Measurements from ENCODE around the gene RAP2A. TPM values are rescaled to one million over a fixed set of nuclear protein-coding genes. Genes with fewer than 3 reads are reported as not detected.
A peak's percentile ranks its signal among the peaks of the same experiment; 100 is the strongest.

The RAP2A gene
- total RNA-seq, 1 experiment from 2014 or later, result 33.4 TPM

DNA sequence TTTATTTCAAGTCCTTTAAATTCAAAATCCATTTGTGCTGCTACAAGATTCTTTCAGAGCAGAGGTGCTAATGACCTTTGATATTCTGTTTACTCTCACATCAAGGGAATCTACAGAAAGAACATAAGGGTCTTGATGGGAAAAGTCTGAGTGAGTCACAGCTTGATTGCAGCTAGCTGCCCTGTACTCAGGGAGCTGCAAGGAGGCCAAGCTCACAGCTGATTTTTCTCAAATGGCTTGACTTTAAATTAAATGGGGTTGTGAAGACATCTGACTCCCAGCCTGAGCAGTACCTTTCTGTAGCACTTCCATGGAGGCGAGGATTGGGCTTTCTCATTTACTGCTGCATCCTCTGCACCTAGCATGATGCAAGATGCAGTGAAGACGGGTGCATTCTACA lies 62.5 kb downstream of the RAP2A start:
- Mint-ChIP-seq H3K27ac (ENCODE audit: low read depth, unreplicated experiment) (no peak overlapping the region), H3K27me3 (ENCODE audit: insufficient read depth, unreplicated experiment) (no peaks in the 10 kb centered on the region), H3K4me1 (ENCODE audit: insufficient read depth, unreplicated experiment) (peaks cover 6% of the 10 kb centered on the region), H3K4me3 (ENCODE audit: unreplicated experiment) (no peak overlapping the region), H3K36me3 (ENCODE audit: insufficient read depth, unreplicated experiment) (no peaks in the 10 kb centered on the region), H3K9me3 (ENCODE audit: unreplicated experiment) (no peaks in the 10 kb centered on the region)
- ChIA-PET POLR2A (interaction anchor here (1.5 kb wide), 1 partner anchor 9 kb away, joined by 4 read pairs; no protein-coding TSS in a partner anchor), CTCF (no interaction called here)
- no TSS peak for BruUV-seq (replicated peaks)
- peak; percentile 23 for DNase-seq (ENCODE audit: unreplicated experiment)
- TF ChIP-seq, protein P1, sequence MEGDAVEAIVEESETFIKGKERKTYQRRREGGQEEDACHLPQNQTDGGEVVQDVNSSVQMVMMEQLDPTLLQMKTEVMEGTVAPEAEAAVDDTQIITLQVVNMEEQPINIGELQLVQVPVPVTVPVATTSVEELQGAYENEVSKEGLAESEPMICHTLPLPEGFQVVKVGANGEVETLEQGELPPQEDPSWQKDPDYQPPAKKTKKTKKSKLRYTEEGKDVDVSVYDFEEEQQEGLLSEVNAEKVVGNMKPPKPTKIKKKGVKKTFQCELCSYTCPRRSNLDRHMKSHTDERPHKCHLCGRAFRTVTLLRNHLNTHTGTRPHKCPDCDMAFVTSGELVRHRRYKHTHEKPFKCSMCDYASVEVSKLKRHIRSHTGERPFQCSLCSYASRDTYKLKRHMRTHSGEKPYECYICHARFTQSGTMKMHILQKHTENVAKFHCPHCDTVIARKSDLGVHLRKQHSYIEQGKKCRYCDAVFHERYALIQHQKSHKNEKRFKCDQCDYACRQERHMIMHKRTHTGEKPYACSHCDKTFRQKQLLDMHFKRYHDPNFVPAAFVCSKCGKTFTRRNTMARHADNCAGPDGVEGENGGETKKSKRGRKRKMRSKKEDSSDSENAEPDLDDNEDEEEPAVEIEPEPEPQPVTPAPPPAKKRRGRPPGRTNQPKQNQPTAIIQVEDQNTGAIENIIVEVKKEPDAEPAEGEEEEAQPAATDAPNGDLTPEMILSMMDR (IDR thresholded peaks at IDR 0.05; ENCODE audit: unreplicated experiment), result no peak
- intact Hi-C loops (cut with micrococcal nuclease), result no loop called here

DNA sequence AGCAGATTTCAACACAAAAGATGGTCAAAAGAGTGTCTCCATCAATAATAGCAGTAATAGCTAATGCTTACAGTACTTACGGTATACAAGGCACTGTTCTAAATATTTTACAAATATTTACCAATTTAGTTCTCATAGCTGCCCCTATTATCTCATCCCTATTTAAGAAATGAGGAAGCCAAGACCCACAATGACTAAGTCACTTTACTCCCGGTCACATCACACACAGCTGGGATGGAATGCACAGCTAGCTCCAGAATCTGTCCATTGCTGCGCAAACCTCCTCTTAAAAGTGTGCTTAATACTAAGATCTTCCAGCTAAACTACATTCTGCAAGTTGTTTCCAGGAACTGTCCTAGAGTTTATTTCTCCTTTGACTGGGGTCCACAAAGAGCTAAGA lies 63.4 kb downstream of the RAP2A start:
- H3K9me3 Mint-ChIP-seq (ENCODE audit: unreplicated experiment), result no peaks in the 10 kb centered on the region
- CTCF ChIA-PET, result interaction anchor here (0.5 to 0.9 kb wide), 3 partner anchors 9 to 71 kb away, joined by 3 to 4 read pairs (median 3); no protein-coding TSS in a partner anchor
- peaks cover 8% of the 10 kb centered on the region for H3K4me1 Mint-ChIP-seq (ENCODE audit: insufficient read depth, unreplicated experiment)
- peaks cover 4% of the 10 kb centered on the region for H3K27me3 Mint-ChIP-seq (ENCODE audit: insufficient read depth, unreplicated experiment)
- TF ChIP-seq, protein P1 (IDR thresholded peaks at IDR 0.05; ENCODE audit: unreplicated experiment), result no peak
- POLR2A ChIA-PET, result interaction anchor here (0.6 to 0.7 kb wide), 2 partner anchors 1255 to 1337 kb away, joined by 4 to 5 read pairs; partner anchors contain the start of gene SLC15A1
- intact Hi-C loops (cut with micrococcal nuclease), result no loop called here
- H3K36me3 Mint-ChIP-seq (ENCODE audit: insufficient read depth, unreplicated experiment), result no peaks in the 10 kb centered on the region
- no peak overlapping the region for H3K27ac Mint-ChIP-seq (ENCODE audit: low read depth, unreplicated experiment)
- no TSS peak for BruUV-seq (replicated peaks)
- H3K4me3 Mint-ChIP-seq (ENCODE audit: unreplicated experiment), result no peak overlapping the region
- DNase-seq (ENCODE audit: unreplicated experiment), result no peak

DNA sequence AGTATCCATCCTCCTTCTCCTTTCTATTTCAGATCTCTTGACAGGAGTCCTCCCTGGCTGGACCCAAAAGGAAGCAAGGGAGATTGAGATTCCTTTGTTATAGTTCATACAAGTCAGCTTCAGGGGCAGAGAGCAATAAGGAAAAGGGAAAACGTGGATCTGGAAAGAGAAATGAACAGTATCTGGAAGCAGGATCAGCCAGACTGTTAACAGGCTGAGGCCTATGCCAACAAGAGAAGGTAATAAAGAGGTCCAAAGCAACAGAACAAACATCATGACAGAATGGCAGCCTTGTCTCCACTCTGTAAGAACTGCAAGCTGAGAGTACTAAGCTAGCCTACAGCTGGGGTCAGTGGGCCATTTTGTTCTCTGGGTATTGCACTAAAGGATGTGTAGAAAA lies 64.5 kb downstream of the RAP2A start:
- CTCF ChIA-PET, result interaction anchor here (1.1 kb wide), 1 partner anchor 18 kb away, joined by 3 read pairs; no protein-coding TSS in a partner anchor
- Mint-ChIP-seq H3K4me3 (ENCODE audit: unreplicated experiment) (no peak overlapping the region), H3K27ac (ENCODE audit: low read depth, unreplicated experiment) (no peak overlapping the region), H3K9me3 (ENCODE audit: unreplicated experiment) (no peaks in the 10 kb centered on the region), H3K36me3 (ENCODE audit: insufficient read depth, unreplicated experiment) (no peaks in the 10 kb centered on the region), H3K4me1 (ENCODE audit: insufficient read depth, unreplicated experiment) (peaks cover 7% of the 10 kb centered on the region), H3K27me3 (ENCODE audit: insufficient read depth, unreplicated experiment) (peaks cover 14% of the 10 kb centered on the region)
- no peak for DNase-seq (ENCODE audit: unreplicated experiment)
- POLR2A ChIA-PET, result no interaction called here
- no TSS peak for BruUV-seq (replicated peaks)
- intact Hi-C loops (cut with micrococcal nuclease), result no loop called here
- TF ChIP-seq, protein P1 (IDR thresholded peaks at IDR 0.05; ENCODE audit: unreplicated experiment), result no peak

DNA sequence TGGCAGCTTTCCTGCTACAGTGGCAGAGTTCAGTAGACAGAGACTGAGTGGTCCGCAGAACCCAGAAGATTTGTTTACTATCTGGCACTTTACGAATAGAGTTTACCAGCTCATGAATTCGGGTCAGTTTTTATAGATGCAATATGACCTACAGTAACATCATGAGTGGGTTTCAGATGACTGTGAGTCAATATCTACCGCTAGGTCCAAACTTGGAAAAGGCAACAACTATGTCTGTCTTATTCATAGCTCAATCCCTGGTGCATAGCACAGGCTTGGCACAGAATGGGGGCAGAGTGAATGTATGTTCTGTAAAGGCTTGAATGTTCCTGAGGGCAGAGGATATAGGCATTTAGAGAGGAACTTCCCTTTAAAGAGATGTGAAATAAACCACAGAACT lies 65.2 kb downstream of the RAP2A start:
- POLR2A ChIA-PET, result no interaction called here
- TF ChIP-seq, protein P1 (IDR thresholded peaks at IDR 0.05; ENCODE audit: unreplicated experiment), result no peak
- Mint-ChIP-seq H3K4me3 (ENCODE audit: unreplicated experiment) (no peak overlapping the region), H3K9me3 (ENCODE audit: unreplicated experiment) (no peaks in the 10 kb centered on the region), H3K36me3 (ENCODE audit: insufficient read depth, unreplicated experiment) (no peaks in the 10 kb centered on the region), H3K27me3 (ENCODE audit: insufficient read depth, unreplicated experiment) (peaks cover 15% of the 10 kb centered on the region), H3K27ac (ENCODE audit: low read depth, unreplicated experiment) (no peak overlapping the region), H3K4me1 (ENCODE audit: insufficient read depth, unreplicated experiment) (peaks cover 6% of the 10 kb centered on the region)
- DNase-seq (ENCODE audit: unreplicated experiment), result no peak
- intact Hi-C loops (cut with micrococcal nuclease), result no loop called here
- BruUV-seq (replicated peaks), result no TSS peak
- CTCF ChIA-PET, result interaction anchor here (1.1 kb wide), 1 partner anchor 17 kb away, joined by 3 read pairs; no protein-coding TSS in a partner anchor
